GM13977 (cell line): Measurements from ENCODE around the gene C1orf56.
A peak's percentile ranks its signal among the peaks of the same experiment; 100 is the strongest.
"Not testable (repeated sequence)": the region's sequence is repeated elsewhere in the genome, so short reads cannot be mapped to it uniquely, and the experiment has no call there.

Experiments used
- DNase-seq: peaks from one replicate; pipeline ENCODE4 v3.0.0; 2012; ENCODE audit warnings: low spot score
- CTCF ChIP-seq: IDR thresholded peaks from 2 replicates; pipeline ENCODE4 v1.5.1; 2012; ENCODE audit warnings: mild to moderate bottlenecking, control low read depth; ENCODE audit not compliant: insufficient read depth; ENCODE audit errors: extremely low read depth, missing control alignments
- in situ Hi-C: fragments of 300-500 bp; cut with MboI; formaldehyde crosslinking; loops from one replicate; pipeline ENCODE4 v1.12.0; 2022; ENCODE audit warnings: low sequenced_read_pairs, low pct_unique_long_range_greater_than_20kb, mixed read lengths, inconsistent platforms; ENCODE audit not compliant: unreplicated experiment

The C1orf56 gene

GRCh38 chr1:151065089-151065645, 17.6 kb downstream of the C1orf56 start:
- DNase-seq, result no peak
- TF ChIP-seq CTCF, result no peak
- in situ Hi-C loops, result no loop called here

GRCh38 chr1:151067185-151067584, 19.6 kb downstream of the C1orf56 start:
- in situ Hi-C loops, result no loop called here
- no peak for DNase-seq
- no peak for TF ChIP-seq CTCF

- DNase-seq, result no peak
- TF ChIP-seq CTCF, result no peak
- in situ Hi-C loops, result no loop called here
Measured at GRCh38 chr1:151069103-151069486, 21.5 kb downstream of the C1orf56 start.

GRCh38 chr1:151070474-151071276, 23.1 kb downstream of the C1orf56 start, which contains the start of gene GABPB2:
GABPB2 (plus strand) TSS chr1:151070761; CDS start chr1:151088190, 17,429 bp downstream.
- DNase-seq, result peak; percentile 88
- in situ Hi-C loops, result no loop called here
- TF ChIP-seq CTCF, result peak; percentile 85

- no peak for DNase-seq
- TF ChIP-seq CTCF, result no peak
- in situ Hi-C loops, result no loop called here
Measured at GRCh38 chr1:151072224-151072623, 24.7 kb downstream of the C1orf56 start.

GRCh38 chr1:151085953-151086559, 38.5 kb downstream of the C1orf56 start:
- no peak for DNase-seq
- in situ Hi-C loops, result no loop called here
- no peak for TF ChIP-seq CTCF

- in situ Hi-C loops, DNase-seq: not testable (repeated sequence)
Measured at GRCh38 chr1:151097426-151097825, 49.9 kb downstream of the C1orf56 start.
